ENCODE measurements around the gene ASCC3. TPM values are rescaled to one million over a fixed set of nuclear protein-coding genes. Genes with fewer than 3 reads are reported as not detected.

The ASCC3 gene
- total and polyA plus RNA-seq, 2 of the 4 experiments (the other 2 are of a cell fraction): 25.8 to 104 TPM

DNA sequence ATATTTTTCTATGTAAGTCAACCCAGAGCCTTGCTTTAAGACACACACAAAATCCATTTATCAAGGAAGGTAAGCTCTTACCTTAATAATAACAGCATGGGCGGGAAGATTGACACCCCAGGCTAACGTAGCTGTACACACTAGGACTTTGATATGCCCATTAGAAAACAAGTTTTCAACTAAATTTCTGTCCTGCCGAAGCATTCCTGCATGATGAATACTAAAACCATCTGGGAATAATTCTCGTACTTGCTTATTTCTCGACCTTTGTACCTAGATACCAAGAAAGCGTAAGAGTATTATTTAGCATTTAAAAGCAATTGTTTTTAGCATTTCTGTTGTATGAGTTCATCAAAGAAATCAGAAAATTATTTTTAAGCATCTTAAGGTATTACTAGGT, 218.9 kb downstream of the ASCC3 start:
- Histone ChIP-seq H2AK5ac (ENCODE audit: low read depth, low read length) (no peak overlapping the region), H3K4me1 (ENCODE audit: control insufficient read depth, insufficient read depth, low read length) (no peaks in the 10 kb centered on the region), H4K8ac (ENCODE audit: low read depth in 2 of 2, low read length in 2 of 2) (no peak overlapping the region), H3K9me1 (ENCODE audit: insufficient read depth, low read length) (no peaks in the 10 kb centered on the region; the same call in 1 of the 2 replicates), H3K27me3 (ENCODE audit: control insufficient read depth, insufficient read depth, low read length) (no peaks in the 10 kb centered on the region), H2BK20ac (ENCODE audit: low read depth, low read length) (no peak overlapping the region), H3K18ac (ENCODE audit: low read depth, low read length) (no peak overlapping the region), H3K9ac (ENCODE audit: low read depth, low read length) (no peak overlapping the region), H3K9me3 (ENCODE audit: control insufficient read depth, insufficient read depth, low read length) (no peaks in the 10 kb centered on the region), H2BK120ac (ENCODE audit: low read depth, low read length) (no peak overlapping the region), H3K14ac (replicated peaks; ENCODE audit: low read depth, low read length) (no peak overlapping the region), H4K20me1 (ENCODE audit: insufficient read depth, low read length) (no peaks in the 10 kb centered on the region), H3K4me2 (ENCODE audit: low read depth, low read length) (no peak overlapping the region), H3K36me3 (ENCODE audit: control insufficient read depth, insufficient read depth, low read length) (0 out of 2 replicates have a peak, but pooled peaks cover 2% of the 10 kb centered on the region), H2AK9ac (replicated peaks; ENCODE audit: low read depth, low read length, poor library complexity) (no peak overlapping the region), H2AFZ (replicated peaks; ENCODE audit: low read length, poor library complexity) (no peak overlapping the region), H3K79me1 (ENCODE audit: low read depth in 1 of 2, low read length in 2 of 2) (peaks cover 0 to 2% of the 10 kb centered on the region in 2 experiments; a peak in 1 of 4 replicates), H2BK5ac (ENCODE audit: low read depth, low read length, poor library complexity, severe bottlenecking) (no peak overlapping the region), H4K5ac (ENCODE audit: low read depth, low read length) (no peak overlapping the region), H3K4me3 (ENCODE audit: insufficient read depth, low read depth, low read length) (no peak overlapping the region), H3K56ac (ENCODE audit: extremely low read depth, insufficient read depth, low read length) (no peak overlapping the region), H4K91ac (ENCODE audit: insufficient read depth, low read depth, low read length) (no peak overlapping the region), H3K4ac (ENCODE audit: low read depth, low read length) (no peak overlapping the region), H2BK15ac (ENCODE audit: low read depth, low read length) (no peak overlapping the region), H3K27ac (ENCODE audit: insufficient read depth, low read length) (no peak overlapping the region), H3K23ac (ENCODE audit: low read depth, low read length) (no peak overlapping the region)
- ChIA-PET POLR2A (ENCODE audit: unreplicated experiment) (no interaction called here), CTCF (no interaction called here)
- no peak for TF ChIP-seq CHD1 (IDR thresholded peaks at IDR 0.05; ENCODE audit: low read depth, low read length)
- TF ChIP-seq, protein P1, sequence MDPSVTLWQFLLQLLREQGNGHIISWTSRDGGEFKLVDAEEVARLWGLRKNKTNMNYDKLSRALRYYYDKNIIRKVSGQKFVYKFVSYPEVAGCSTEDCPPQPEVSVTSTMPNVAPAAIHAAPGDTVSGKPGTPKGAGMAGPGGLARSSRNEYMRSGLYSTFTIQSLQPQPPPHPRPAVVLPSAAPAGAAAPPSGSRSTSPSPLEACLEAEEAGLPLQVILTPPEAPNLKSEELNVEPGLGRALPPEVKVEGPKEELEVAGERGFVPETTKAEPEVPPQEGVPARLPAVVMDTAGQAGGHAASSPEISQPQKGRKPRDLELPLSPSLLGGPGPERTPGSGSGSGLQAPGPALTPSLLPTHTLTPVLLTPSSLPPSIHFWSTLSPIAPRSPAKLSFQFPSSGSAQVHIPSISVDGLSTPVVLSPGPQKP (IDR thresholded peaks at IDR 0.05; ENCODE audit: borderline replicate concordance, low read depth, low read length): no peak
- no peak for TF ChIP-seq MAFK (IDR thresholded peaks at IDR 0.05; ENCODE audit: low read depth, low read length)
- no peak for TF ChIP-seq POLR2A (IDR thresholded peaks at IDR 0.05; ENCODE audit: low read depth, low read length)
- TF ChIP-seq, protein P2, sequence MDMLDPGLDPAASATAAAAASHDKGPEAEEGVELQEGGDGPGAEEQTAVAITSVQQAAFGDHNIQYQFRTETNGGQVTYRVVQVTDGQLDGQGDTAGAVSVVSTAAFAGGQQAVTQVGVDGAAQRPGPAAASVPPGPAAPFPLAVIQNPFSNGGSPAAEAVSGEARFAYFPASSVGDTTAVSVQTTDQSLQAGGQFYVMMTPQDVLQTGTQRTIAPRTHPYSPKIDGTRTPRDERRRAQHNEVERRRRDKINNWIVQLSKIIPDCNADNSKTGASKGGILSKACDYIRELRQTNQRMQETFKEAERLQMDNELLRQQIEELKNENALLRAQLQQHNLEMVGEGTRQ (IDR thresholded peaks at IDR 0.05; ENCODE audit: low read depth, low read length): no peak
- TF ChIP-seq, protein P3, sequence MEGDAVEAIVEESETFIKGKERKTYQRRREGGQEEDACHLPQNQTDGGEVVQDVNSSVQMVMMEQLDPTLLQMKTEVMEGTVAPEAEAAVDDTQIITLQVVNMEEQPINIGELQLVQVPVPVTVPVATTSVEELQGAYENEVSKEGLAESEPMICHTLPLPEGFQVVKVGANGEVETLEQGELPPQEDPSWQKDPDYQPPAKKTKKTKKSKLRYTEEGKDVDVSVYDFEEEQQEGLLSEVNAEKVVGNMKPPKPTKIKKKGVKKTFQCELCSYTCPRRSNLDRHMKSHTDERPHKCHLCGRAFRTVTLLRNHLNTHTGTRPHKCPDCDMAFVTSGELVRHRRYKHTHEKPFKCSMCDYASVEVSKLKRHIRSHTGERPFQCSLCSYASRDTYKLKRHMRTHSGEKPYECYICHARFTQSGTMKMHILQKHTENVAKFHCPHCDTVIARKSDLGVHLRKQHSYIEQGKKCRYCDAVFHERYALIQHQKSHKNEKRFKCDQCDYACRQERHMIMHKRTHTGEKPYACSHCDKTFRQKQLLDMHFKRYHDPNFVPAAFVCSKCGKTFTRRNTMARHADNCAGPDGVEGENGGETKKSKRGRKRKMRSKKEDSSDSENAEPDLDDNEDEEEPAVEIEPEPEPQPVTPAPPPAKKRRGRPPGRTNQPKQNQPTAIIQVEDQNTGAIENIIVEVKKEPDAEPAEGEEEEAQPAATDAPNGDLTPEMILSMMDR (conservative IDR thresholded peaks at IDR 0.05; ENCODE audit: low read depth, low read length): no peak
- TF ChIP-seq RFX5 (IDR thresholded peaks at IDR 0.05; ENCODE audit: low read depth, low read length): no peak
- TF ChIP-seq BHLHE40 (IDR thresholded peaks at IDR 0.05; ENCODE audit: low read depth, low read length): no peak
- no peak for TF ChIP-seq MAZ (IDR thresholded peaks at IDR 0.05; ENCODE audit: borderline replicate concordance, low read depth, low read length)
- no peak for TF ChIP-seq FOS (IDR thresholded peaks at IDR 0.05; ENCODE audit: low read depth, low read length)
- TF ChIP-seq MXI1 (IDR thresholded peaks at IDR 0.05; ENCODE audit: borderline replicate concordance, low read depth, low read length): no peak
- TF ChIP-seq CEBPB (IDR thresholded peaks at IDR 0.05; ENCODE audit: low read depth, low read length): no peak
- TF ChIP-seq SMC3 (IDR thresholded peaks at IDR 0.05; ENCODE audit: low read depth, low read length): no peak
- TF ChIP-seq RAD21 (IDR thresholded peaks at IDR 0.05; ENCODE audit: low read length): no peak
- no peak for TF ChIP-seq RCOR1 (IDR thresholded peaks at IDR 0.05; ENCODE audit: insufficient replicate concordance, low read length)
- TF ChIP-seq NFE2L2 (IDR thresholded peaks at IDR 0.05; ENCODE audit: low read depth, low read length): no peak
- in situ Hi-C loops (cut with MboI; ENCODE audit: low sequenced_read_pairs): loop anchor here (10.0 kb wide), 1 partner anchor 547 kb away; no protein-coding TSS in a partner anchor
- intact Hi-C loops (cut with micrococcal nuclease): loop anchor here (2.0 to 5.0 kb wide), 3 partner anchors 185 to 660 kb away; no protein-coding TSS in a partner anchor
- DNase-seq (no peak), ATAC-seq (ENCODE audit: low read depth) (no peak)
- no CpG with 5 or more reads among the region's 6 CpGs for WGBS, 2 experiments (ENCODE audit: extremely low coverage in 2 of 2, insufficient read length in 1 of 2)
- dilution Hi-C loops (cut with HindIII; ENCODE audit: low sequenced_read_pairs, unreplicated experiment): no loop called here
- BruUV-seq (replicated peaks): no TSS peak
